GM21723 (cell line): ENCODE results near the gene HLA-DQB2.
"Not testable (repeated sequence)": the region's sequence is repeated elsewhere in the genome, so short reads cannot be mapped to it uniquely, and the experiment has no call there.

ENCODE experiments used
- ATAC-seq: cut with Tn5 transposase; IDR thresholded peaks from one replicate; pipeline ENCODE4 v1.9.1; 2021; ENCODE audit warnings: mild to moderate bottlenecking, moderate library complexity; ENCODE audit not compliant: unreplicated experiment

Gene HLA-DQB2

DNA sequence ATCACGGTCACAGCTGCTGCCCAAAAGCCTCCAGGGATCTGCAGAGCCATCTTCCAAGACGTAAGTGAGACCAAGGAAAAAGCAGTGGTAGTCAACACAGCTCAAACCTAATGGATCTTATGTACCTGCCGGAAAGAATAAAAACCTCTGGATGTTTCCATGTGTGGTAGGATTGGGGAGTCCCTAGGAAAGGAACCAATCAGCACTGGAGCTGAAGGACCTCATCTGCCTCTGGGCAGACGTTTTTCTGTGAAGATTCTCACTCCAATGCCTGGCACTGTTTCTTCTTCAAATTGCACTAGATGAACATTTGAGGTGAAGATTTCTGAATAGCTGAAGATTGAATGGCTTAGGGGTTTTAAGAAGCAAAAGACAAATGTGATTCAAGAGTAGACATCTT lies at the start of gene HLA-DQB2:
Gene HLA-DQB2, minus strand, starts transcription at position 112 of the 400 bp plus-strand sequence. Its CDS starts 62 bp downstream, at position 50.
- ATAC-seq: no peak

DNA sequence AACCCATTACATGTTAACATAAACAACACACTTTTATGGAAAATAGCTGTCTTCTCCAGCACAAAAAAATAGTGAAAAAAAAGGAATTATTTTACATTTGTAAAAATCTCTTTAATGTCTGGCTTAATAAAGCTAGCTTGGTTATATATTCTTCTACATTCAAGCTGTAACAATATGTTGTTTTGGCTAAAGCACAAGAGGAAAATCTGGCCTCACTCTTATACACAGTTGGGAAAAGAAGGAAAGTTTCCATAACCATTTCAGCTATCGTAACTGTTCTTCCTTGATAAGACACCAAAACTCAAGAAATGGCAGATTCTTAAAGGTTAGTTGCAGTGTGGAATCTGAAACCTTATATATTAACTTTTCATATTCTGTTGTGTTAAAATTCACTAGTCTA lies 45.8 kb upstream of the HLA-DQB2 start:
- ATAC-seq: no peak

DNA sequence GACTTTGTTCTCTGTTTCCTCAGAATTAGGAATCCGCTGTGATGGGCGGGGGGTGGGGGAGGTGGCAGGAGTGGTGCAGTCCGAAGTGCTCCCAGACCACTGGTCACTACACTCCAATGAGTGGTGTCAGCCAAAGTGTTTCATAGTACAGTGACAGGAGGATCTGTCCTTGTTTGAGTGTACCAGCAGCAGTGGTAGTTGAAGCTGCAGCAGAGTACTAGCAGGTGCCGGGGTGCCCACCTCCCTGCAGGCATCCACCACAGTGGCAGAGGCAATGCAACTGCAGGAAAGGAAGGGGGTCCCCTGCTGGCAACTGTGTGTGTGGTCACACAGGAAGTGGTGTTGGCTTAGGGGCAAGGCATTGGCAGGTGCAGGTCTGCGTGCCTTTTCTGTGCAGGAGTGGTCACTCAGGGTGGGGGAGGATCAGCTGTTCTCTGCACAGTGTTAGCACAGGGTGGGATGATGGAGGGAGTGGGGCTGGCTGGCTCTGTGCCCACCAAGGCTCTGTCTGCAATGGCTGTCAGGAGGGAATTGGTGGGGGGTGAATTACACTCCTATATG lies 43.8 kb upstream of the HLA-DQB2 start:
- ATAC-seq: no peak

DNA sequence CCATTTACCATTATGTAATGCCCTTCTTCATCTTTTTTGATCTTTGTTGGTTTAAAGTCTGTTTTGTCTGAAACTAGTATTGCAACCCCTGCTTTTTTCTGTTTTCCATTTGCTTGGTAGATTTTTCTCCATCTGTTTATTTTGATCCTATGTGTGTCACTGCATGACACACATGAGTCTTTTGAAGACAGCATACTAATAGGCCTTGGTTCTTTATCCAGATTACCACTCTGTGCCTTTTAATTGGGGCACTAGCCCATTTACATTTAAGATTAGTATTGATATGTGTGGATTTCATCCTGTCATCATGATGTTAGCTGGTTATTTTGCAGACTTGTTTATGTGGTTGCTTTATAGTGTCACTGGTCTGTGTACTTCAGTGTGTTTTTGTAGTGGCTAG lies 42.1 kb upstream of the HLA-DQB2 start:
- not testable (repeated sequence) for ATAC-seq

DNA sequence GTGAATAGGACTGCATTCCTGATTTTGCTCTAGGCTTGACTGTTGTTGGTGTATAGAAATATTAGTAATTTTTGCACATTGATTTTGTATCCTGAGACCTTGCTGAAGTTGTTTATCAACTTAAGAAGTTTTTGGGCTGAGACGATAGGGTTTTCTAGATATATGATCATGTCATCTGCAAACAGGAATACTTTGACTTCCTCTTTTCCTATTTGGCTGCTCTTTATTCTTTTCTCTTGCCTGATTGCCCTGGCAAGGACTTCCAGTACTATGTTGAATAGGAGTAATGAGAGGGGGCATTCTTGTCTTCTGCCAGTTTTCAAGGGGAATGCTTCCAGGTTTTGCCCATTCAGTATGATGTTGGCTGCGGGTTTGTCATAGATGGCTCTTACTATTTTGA lies 40.1 kb upstream of the HLA-DQB2 start:
- no peak for ATAC-seq

DNA sequence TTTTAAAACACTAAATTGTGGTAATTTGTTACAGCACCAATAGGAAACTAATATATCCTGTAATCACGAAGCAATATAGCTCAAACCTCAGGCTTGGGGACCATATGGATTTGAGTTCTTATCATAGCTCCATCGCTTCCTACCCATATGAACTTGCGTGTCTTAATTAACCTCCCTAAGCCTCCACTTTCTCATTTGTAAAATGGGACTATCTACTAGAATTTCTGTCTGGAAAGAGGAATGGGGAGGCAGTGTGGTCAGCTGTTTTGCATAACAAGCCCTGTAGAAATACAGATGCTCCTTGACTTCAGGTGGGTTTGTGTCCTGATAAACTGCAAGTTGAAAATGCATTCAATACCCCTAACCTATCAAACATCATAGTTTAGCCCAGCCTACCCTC lies 36.4 kb upstream of the HLA-DQB2 start:
- ATAC-seq: no peak

DNA sequence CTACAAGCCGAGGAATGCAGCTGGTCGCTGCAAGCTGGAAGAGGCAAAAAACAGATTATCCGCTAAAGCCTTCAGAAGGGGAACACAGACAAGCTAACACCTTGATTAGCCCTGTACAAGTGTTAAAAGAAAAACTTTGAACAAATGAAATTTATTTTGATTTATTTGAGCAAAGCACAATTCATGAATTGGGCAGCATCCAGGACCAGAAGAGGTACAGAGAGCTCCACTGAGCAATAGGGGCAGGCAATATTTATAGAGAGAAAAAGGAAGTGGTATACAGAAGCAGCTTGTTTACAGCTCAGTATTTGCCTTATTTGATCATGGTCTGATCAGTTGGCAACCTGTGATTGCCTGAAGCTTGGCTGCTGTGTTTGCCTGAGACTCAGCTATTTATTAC lies 35.8 kb upstream of the HLA-DQB2 start:
- no peak for ATAC-seq

DNA sequence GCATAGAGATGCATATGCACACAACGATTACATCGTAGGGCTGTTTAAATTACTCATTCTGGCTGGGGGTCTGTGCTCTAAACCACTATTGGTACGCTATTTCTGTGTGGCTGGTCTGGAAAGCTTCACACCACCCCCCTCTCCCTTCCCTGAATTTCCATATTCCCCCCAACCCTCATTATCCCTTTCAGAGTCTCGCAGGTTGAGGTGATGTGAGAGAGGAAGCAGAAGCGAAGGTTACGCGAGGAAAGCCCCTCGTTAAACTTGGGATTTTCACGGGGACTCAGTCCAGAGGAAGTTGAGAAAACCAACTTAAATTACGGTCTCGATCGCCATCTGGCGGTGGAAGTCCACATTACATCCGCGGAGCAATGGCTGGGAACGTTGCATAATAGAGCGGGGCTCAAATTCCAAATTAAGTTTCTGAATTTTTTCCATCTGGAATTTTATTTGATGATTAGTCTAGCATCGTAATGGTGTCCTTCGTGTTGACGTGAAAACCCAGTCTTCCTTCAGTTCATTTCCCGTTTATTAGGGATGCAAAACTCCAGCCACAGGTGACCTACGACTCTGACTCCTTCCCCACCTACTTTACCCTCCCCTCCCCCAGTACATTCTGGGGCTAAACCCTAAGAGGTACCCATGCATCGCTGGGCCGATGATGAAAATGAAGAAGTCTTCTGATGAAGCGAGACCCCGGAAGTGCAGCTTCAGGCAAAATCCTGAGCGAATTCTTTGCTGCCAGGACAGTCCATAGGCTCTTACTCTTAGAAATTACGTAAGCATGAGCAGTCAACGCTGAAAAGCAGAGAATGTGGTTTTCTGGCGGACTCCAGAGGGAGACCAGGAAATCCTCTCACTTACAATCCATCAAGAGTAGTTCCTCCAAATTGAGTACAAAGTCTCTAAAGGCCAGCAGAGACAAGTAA lies 33.8 kb upstream of the HLA-DQB2 start:
- no peak for ATAC-seq

DNA sequence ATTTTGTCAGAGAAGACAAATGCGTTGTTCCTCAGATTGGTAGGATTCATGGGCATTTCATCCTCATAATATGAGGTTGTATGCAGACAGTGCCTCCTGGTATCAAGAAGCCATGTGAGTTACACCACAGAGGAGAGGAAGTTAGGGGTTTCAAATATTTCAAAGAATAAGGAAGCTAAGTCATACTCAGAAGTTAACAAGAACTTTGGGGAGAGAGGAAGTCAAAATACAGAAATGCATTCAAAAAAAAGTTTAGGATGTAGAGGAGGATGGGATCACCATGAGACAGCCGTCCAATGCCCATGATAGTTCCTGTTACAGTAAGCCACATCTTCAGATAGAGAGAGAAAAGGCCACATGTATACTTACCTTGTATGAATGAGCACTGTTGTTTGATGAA lies 31.2 kb upstream of the HLA-DQB2 start:
- ATAC-seq: no peak

DNA sequence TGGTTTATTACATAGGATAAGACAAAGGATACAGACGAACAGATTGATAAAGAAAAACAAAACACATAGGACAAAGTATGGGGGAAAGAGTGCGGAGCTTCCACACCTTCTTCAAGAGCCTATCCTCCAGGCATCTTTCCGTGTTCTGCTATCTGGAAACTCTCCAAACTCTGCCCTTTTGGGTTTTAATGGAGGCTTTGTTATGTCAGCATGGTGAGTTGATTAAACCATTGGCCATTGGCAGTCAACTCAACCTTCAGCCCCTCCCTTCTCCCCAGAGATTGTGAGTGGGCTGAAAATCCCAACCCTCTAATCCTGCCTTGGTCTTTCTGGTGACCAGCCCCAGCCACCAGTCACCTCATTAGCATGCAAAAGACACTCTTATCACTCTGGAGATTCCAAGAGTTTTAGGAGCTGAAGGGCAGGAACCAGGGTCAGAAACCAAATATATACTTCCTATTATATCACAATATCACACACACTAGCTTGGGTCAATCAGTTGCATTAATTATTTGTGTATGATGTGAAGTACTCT lies 29.6 kb upstream of the HLA-DQB2 start:
- ATAC-seq: no peak

DNA sequence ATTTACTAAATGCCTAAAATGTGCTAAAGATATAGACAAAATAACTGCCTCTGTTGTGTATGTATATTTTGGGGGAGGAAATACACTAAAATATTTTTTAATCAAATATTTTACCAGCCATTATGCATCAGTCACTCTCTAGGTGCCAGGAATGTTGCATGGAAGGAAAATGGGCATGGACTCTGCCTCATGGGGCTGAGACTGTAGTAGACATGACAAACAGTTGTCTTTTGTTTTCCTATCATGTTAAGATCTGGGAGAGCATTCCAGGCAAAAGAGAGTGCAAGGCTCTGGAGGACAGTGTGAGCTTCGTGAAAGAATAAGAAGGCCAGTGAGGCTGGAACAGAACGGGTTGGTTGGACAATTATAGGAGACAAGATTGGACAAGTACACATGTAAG lies 27.0 kb upstream of the HLA-DQB2 start:
- ATAC-seq: no peak

DNA sequence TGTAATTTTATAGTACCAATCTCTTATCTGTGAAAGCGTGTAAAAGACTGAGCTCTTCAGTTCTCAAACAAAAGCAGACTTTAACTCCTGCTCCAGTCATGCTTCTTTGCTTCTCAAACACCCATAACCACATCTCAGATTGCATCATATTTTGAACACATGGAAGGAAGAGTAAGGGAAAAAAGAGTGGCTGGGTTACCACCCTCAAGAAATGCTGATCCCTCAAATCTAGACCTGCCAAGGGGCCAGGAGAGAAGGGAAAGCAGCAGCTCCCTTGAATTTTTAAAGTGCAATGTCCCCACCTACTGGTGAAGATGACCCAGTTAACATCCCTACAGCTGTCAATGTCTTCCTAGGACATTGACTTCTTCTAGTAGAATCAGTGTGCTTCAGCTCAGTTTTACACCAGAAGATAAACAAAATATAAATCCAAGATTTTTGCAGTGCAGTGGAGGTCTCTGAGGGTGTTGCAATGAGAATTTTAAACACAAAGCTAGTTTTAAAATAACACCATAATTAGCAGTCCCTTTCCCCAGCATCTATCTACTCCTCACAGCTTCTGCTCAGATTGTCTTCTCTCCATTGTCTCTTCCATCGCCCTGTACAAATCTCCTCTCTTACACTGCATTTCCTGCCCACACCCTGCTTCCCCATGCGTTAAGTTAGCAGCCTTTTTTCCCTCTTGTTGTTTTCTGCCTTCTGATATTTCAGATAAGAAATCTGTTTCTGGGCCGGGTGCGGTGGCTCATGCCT lies 22.6 kb upstream of the HLA-DQB2 start:
- no peak for ATAC-seq

DNA sequence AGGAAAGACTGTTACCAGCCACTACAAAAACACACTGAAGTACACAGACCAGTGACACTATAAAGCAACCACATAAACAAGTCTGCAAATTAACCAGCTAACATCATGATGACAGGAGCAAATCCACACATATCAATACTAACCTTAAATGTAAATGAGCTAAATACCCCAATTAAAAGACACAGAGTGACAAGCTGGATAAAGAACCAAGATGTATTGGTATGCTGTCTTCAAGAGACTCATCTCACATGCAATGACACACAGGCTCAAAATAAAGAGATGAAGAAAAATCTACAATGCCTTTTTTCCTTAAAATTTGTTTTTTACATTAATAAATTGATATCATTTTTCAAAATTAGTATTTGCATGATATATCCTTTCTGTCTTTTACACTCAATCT lies 19.6 kb upstream of the HLA-DQB2 start:
- not testable (repeated sequence) for ATAC-seq

DNA sequence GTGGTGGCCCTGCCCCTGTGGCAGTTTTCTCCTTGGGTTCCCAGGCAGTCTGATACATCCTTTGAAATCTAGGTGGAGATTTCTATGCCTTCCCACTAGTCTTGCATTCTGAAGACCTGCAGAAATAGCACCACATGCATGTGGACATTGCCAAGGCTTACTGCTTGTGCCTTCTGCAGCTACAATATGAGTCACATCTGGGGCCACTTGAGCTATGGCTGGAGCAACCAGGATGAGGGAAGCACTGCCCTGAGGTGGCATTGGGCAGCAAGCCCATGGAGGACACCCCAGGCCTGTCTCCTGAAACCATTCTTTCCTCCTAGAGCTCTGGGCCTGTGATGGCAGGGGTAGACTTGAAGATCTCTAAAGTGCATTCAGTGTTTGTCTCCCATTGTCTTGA lies 15.7 kb upstream of the HLA-DQB2 start:
- no peak for ATAC-seq

DNA sequence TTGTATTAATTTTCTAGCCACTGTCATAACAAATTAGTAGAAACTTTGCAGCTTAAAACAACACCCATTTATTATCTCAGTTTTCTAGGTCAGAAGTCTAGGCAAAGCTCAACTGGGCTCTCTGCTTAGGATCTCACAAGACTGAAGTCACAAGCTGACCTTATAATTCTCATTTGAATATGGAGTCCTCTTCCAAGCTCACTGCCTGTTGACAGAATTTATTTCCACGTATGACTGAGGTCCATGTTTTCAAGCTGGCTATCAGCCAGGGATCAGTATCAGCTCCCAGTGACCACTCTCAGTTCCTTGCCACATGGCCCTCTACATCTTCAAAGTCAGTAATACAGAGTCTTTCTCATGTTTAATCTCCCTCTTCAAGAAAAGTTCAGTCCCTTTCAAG lies 11.7 kb upstream of the HLA-DQB2 start:
- no peak for ATAC-seq

DNA sequence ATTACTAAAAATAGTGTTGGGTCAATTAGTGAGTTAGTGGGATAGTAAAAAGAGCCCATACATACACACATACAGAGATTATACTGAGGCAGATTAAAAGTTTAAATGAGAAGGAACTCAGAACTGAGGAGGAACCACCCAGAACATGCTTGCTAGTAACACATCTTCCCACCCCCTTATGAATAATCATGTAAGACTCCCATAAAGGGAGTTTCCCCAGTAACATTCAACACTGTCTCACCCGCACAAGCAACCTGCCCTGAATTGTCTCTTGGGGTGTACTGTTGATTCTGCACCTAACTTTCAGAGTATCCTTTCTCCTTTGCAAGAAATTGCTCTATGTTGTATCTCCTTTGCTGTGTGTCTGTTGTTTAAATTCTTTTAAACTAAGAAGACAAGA lies 11.1 kb upstream of the HLA-DQB2 start:
- no peak for ATAC-seq

DNA sequence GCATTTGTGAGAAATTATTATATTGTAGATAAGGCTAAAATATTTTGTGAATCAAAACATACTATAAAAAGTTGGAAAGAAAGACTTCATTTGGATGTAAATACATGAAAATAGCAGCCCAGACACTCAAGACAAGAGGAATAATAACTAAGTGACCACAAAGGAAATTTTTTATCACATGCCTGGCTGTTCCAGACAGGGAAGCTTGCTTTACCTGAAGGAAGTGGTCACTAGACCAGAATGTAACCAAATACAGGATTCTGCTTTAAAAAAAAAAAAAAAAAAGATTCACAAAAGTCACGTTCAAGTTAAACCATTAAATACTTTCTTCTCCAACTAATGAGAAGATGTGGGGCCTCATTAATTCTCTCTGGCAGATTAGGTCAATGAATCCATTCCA lies 9.3 kb upstream of the HLA-DQB2 start:
- ATAC-seq: no peak

DNA sequence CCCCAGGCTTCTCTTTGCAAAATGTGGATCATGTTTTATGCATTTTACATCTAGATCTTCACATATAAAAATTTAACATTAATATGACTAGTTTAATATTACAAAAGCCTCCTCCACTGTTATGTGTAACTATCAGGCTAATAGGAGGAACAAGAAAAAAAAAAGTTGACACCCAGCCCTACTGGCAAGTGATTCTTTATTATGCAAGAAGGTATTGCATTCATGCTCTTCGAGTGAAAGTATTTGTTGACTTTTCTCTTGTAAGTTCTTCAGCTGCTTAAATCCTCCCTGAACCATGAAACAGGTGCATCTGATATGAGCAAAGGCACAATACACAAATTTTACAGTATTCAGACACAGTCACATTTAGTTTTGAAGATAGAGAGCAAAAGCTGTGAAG lies 716 bp upstream of the HLA-DQB2 start:
- no peak for ATAC-seq

DNA sequence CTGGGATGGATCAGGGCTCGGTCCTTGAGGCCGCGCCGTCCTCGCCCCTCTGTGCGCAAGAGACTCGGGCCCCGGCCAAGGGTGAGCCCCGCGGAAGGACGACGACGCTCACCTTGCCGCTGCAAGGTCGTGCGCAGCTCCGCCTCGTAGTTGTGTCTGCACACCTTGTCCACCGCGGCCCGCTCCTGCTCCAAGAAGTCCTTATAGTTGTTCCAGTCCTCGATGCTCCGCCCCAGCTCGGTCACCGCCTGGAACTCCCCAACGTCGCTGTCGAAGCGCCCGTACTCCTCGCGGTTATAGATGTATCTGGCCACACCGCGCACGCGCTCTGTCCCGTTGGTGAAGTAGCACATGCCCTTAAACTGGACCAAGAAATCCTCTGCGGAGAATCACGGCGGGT lies 1.8 kb downstream of the HLA-DQB2 start:
- ATAC-seq: no peak

DNA sequence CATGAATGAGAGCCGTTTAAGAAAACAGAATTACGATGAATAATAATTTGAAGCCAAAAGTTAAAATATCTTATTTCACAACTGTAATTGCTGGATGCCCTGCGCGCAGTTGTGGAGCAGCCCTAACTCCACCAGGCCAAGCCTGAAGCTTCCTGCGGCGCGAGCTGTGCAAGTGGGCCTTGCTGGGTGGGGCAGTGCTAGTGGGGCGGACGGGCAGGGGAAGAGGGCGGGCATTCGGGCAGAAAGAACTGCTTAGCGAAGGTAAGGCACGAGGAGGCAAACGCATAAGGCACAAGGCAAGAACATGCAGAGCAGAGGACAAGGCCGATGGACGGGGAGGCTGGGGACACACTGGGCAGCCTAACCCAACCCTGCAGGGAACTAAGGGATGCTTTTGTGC lies 2.3 kb downstream of the HLA-DQB2 start:
- ATAC-seq: no peak

DNA sequence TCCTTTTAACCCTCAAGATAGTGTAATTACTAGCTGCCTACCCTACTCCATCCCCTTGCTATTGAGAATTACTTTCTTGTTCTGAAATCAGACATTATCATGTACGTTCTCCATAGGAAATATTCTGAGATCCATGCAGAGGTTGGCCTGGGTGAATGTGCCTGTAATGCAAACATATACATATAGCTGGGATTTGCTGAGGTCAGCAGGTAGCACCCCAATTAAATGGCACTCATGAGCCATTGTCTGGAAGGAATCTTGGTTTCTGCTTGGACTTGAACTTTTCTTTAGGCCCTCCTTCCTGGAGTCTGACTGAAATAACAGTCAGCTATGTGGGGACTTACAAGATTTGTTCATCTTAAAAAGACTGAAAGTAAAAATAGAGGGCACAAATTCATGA lies 3.7 kb downstream of the HLA-DQB2 start:
- ATAC-seq: no peak

DNA sequence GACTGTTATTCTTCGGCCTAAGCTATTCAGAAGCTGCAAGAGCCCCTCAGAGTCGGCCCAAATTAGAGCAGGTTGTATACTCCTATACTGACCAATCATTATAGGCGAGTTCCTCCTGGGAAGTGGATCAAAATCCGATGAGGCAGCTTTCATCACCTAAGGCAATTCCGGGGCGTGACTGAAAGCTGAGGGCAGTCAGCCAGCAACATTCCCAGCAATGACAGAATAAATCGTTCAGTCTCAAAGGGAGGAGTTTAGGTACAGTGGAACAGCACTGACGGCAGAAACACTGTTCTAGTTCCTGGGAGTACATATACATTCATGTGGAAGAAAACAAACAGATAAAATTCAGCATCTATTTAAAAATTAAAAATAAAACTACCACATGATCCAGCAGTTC lies 10.8 kb downstream of the HLA-DQB2 start:
- no peak for ATAC-seq
